Caco-2 (cell line): ENCODE measurements around the gene PRR5. TPM values are rescaled to one million over a fixed set of nuclear protein-coding genes. Genes with fewer than 3 reads are reported as not detected.

Source experiments
- BruUV-seq: library from RNA; stranded (reverse); fragments of 400-500 nt; replicated peaks from 2 replicates; lab custom pipeline; 2021; lab: Mats Ljungman, UMichigan
- CTCF ChIA-PET: fragments of 300-600 bp; sonication (Branson Sonifier 250); formaldehyde crosslinking; loops from one replicate; lab custom pipeline; 2022; ENCODE audit warnings: antibody characterized with exemption; lab: Charles Lee
- POLR2A ChIA-PET: fragments of 300-600 bp; sonication (Branson Sonifier 250); formaldehyde crosslinking; loops from one replicate; lab custom pipeline; 2022; ENCODE audit warnings: antibody characterized with exemption; lab: Charles Lee
- DNase-seq, 2 experiments: peaks; one replicate each; pipeline versions ENCODE4 v3.0.0 to v3.0.0-alpha.2; 2020 to 2022
- H3K27me3 ChIP-seq: replicated peaks from 2 replicates; pipeline ENCODE4 v1.6.0; 2011; ENCODE audit warnings: low read length; ENCODE audit not compliant: control insufficient read depth, insufficient read depth
- H3K36me3 ChIP-seq: 2 replicates; pipeline ENCODE4 v1.5.1; 2011; ENCODE audit warnings: low read length; ENCODE audit not compliant: control insufficient read depth, insufficient read depth
- H3K4me1 ChIP-seq: fragments of 250-450 bp; sonication (Bioruptor Pico); 2 replicates; pipeline ENCODE4 v1.5.1; 2020; ENCODE audit warnings: mild to moderate bottlenecking
- H3K4me3 ChIP-seq: 2 replicates; pipeline ENCODE4 v1.5.1; 2011; ENCODE audit warnings: low read depth, mild to moderate bottlenecking, control low read depth, low read length
- H3K9me3 ChIP-seq: fragments of 250-450 bp; sonication (Bioruptor Pico); 2 replicates; pipeline ENCODE4 v1.5.1; 2020; ENCODE audit warnings: mild to moderate bottlenecking, moderate library complexity
- H3K27ac Mint-ChIP-seq: one replicate; pipeline ENCODE4 v1.8.0; 2022; ENCODE audit warnings: mixed read lengths; ENCODE audit not compliant: unreplicated experiment
- H3K27me3 Mint-ChIP-seq: one replicate; pipeline ENCODE4 v1.8.0; 2022; ENCODE audit warnings: mixed read lengths; ENCODE audit not compliant: insufficient read depth, unreplicated experiment
- H3K36me3 Mint-ChIP-seq: one replicate; pipeline ENCODE4 v1.8.0; 2022; ENCODE audit warnings: mild to moderate bottlenecking, mixed read lengths; ENCODE audit not compliant: insufficient read depth, unreplicated experiment
- H3K4me1 Mint-ChIP-seq: one replicate; pipeline ENCODE4 v1.8.0; 2022; ENCODE audit warnings: low read depth, mixed read lengths; ENCODE audit not compliant: unreplicated experiment
- H3K4me3 Mint-ChIP-seq: one replicate; pipeline ENCODE4 v1.8.0; 2022; ENCODE audit warnings: mild to moderate bottlenecking, moderate library complexity, mixed read lengths; ENCODE audit not compliant: unreplicated experiment
- H3K9me3 Mint-ChIP-seq: one replicate; pipeline ENCODE4 v1.8.0; 2022; ENCODE audit warnings: mixed read lengths; ENCODE audit not compliant: unreplicated experiment
- intact Hi-C: fragments of 100-400 bp; cut with micrococcal nuclease; formaldehyde crosslinking; loops from one replicate; pipeline ENCODE4 v1.10.0; 2022; ENCODE audit not compliant: unreplicated experiment
- total RNA-seq: library from RNA; stranded (reverse); gene quantifications from 2 replicates; pipeline ENCODE4 v1.2.3, GENCODE V29; 2022
- TF ChIP-seq, protein P1 (sequence below), 2 experiments: fragments of 200-600 bp in 1 of 2; IDR thresholded peaks; 1 replicate in 1 of 2; 2 replicates in 1 of 2; pipeline versions ENCODE4 v1.5.1 to v1.8.0; 2011 to 2022; ENCODE audit warnings: antibody characterized with exemption in 1 of 2, control low read depth in 1 of 2, inconsistent platforms in 1 of 2, low read depth in 1 of 2, low read length in 1 of 2, mild to moderate bottlenecking in 1 of 2, moderate library complexity in 1 of 2; ENCODE audit not compliant: insufficient read depth in 1 of 2, severe bottlenecking in 1 of 2, unreplicated experiment in 1 of 2

PRR5 gene
- total RNA-seq, 1 experiment from 2014 or later: 82.8 TPM

DNA sequence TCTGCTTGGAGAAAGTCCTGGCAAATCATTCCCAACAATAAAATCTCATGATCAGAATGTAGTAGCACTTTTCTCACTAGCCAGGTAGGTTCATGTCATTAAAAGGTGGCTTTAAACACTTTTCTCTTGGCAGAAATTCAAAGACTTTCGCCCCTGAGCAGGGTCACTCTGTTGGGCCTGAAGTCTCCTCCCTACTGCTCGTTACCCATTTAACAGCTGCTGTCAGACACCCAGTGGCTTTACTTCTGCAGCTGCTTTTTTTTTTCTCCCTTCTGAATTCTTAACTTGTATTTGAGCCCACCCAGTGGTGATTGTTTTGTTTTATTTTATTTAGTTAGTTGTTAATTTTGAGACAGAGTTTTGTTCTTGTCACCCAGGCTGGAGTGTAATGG is 75.4 kb downstream of the PRR5 start:
- no peak for DNase-seq
- TF ChIP-seq, protein P1, sequence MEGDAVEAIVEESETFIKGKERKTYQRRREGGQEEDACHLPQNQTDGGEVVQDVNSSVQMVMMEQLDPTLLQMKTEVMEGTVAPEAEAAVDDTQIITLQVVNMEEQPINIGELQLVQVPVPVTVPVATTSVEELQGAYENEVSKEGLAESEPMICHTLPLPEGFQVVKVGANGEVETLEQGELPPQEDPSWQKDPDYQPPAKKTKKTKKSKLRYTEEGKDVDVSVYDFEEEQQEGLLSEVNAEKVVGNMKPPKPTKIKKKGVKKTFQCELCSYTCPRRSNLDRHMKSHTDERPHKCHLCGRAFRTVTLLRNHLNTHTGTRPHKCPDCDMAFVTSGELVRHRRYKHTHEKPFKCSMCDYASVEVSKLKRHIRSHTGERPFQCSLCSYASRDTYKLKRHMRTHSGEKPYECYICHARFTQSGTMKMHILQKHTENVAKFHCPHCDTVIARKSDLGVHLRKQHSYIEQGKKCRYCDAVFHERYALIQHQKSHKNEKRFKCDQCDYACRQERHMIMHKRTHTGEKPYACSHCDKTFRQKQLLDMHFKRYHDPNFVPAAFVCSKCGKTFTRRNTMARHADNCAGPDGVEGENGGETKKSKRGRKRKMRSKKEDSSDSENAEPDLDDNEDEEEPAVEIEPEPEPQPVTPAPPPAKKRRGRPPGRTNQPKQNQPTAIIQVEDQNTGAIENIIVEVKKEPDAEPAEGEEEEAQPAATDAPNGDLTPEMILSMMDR (IDR thresholded peaks at IDR 0.05; ENCODE audit: insufficient read depth in 1 of 2, low read depth in 1 of 2, low read length in 1 of 2, severe bottlenecking in 1 of 2, unreplicated experiment in 1 of 2): no peak
- POLR2A ChIA-PET: interaction anchor here (0.5 to 0.6 kb wide), 2 partner anchors 756 to 1817 kb away, joined by 3 read pairs; no protein-coding TSS in a partner anchor
- no peaks in the 10 kb centered on the region for H3K36me3 ChIP-seq
- CTCF ChIA-PET: no interaction called here
- no peak overlapping the region for H3K4me3 ChIP-seq
- no peaks in the 10 kb centered on the region for H3K9me3 ChIP-seq
- Mint-ChIP-seq H3K36me3 (peaks cover 65% of the 10 kb centered on the region), H3K27ac (no peak overlapping the region), H3K4me3 (no peak overlapping the region), H3K9me3 (no peaks in the 10 kb centered on the region), H3K27me3 (no peaks in the 10 kb centered on the region), H3K4me1 (peaks cover 7% of the 10 kb centered on the region)
- intact Hi-C loops: no loop called here
- H3K27me3 ChIP-seq: no peaks in the 10 kb centered on the region
- no peaks in the 10 kb centered on the region for H3K4me1 ChIP-seq
- BruUV-seq: no TSS peak

DNA sequence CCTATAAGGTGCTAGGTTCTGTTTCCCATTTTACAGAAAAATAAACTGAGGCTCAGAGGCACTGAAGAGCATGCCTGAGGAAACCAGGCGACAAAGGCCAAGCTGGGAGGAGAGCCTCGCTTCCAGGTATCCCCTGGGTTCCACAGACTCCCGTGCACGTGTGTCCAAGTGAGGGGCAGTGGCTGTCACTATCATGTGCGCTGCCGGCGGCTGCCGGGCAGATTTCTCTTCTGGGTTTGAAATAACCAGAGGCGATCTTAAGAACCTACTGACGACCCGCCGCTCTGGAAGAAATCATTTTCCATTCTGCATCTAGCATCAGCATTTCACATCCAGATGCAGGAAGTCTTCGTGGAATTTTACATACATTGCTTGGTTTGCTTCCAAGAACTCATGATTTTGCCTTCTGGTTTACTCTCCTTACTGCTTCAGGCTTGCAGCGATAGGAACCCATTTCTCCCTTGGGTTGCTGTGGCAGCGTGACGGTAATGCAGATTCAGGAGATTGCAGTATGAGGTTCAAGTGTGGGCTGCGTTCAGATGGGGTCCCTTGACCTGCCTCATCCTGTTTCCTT is 79.0 kb downstream of the PRR5 start:
- Mint-ChIP-seq H3K27ac (no peak overlapping the region), H3K4me3 (no peak overlapping the region), H3K27me3 (no peaks in the 10 kb centered on the region), H3K9me3 (no peaks in the 10 kb centered on the region), H3K36me3 (peaks cover 78% of the 10 kb centered on the region), H3K4me1 (peaks cover 9% of the 10 kb centered on the region)
- CTCF ChIA-PET: no interaction called here
- no peaks in the 10 kb centered on the region; the same call in none of the 2 replicates for H3K36me3 ChIP-seq
- no peaks in the 10 kb centered on the region for H3K4me1 ChIP-seq
- DNase-seq: no peak
- no peak overlapping the region for H3K4me3 ChIP-seq
- intact Hi-C loops: no loop called here
- POLR2A ChIA-PET: no interaction called here
- TF ChIP-seq, protein P1 (IDR thresholded peaks at IDR 0.05; ENCODE audit: insufficient read depth in 1 of 2, low read depth in 1 of 2, low read length in 1 of 2, severe bottlenecking in 1 of 2, unreplicated experiment in 1 of 2): no peak
- H3K27me3 ChIP-seq: no peaks in the 10 kb centered on the region
- no TSS peak for BruUV-seq
- no peaks in the 10 kb centered on the region for H3K9me3 ChIP-seq

- Histone ChIP-seq H3K27me3 (no peaks in the 10 kb centered on the region), H3K4me3 (no peak overlapping the region), H3K36me3 (no peaks in the 10 kb centered on the region; the same call in none of the 2 replicates), H3K9me3 (no peaks in the 10 kb centered on the region), H3K4me1 (no peaks in the 10 kb centered on the region)
- no peaks in the 10 kb centered on the region for H3K27me3 Mint-ChIP-seq
- H3K27ac Mint-ChIP-seq: no peak overlapping the region
- H3K36me3 Mint-ChIP-seq: peaks cover 78% of the 10 kb centered on the region
- BruUV-seq: no TSS peak
- ChIA-PET CTCF (no interaction called here), POLR2A (no interaction called here)
- H3K9me3 Mint-ChIP-seq: no peaks in the 10 kb centered on the region
- no peak overlapping the region for H3K4me3 Mint-ChIP-seq
- intact Hi-C loops: no loop called here
- peaks cover 9% of the 10 kb centered on the region for H3K4me1 Mint-ChIP-seq
- TF ChIP-seq, protein P1 (IDR thresholded peaks at IDR 0.05; ENCODE audit: insufficient read depth in 1 of 2, low read depth in 1 of 2, low read length in 1 of 2, severe bottlenecking in 1 of 2, unreplicated experiment in 1 of 2): no peak
- DNase-seq: no peak
These were observed 80.5 kb downstream of the PRR5 start for GRCh38 chr22:44782363-44782963.
